Keratinocyte (primary cell): ENCODE results near the gene ETV3L. TPM values are rescaled to one million over a fixed set of nuclear protein-coding genes. Genes with fewer than 3 reads are reported as not detected.

Source experiments
- DNase-seq: peaks from one replicate; pipeline ENCODE4 v3.0.0-alpha.2; 2011; ENCODE audit warnings: low read depth, missing footprints, low spot score
- FAIRE-seq: peaks from 2 replicates; lab custom pipeline; 2011; peaks lifted over from hg19 to GRCh38; lab: Jason Lieb, UNC
- H2AFZ ChIP-seq: 2 replicates; pipeline ENCODE4 v1.6.0; 2012; ENCODE audit warnings: low read length, control low read depth, inconsistent platforms; ENCODE audit not compliant: control insufficient read depth
- H3K27ac ChIP-seq: 2 replicates; pipeline ENCODE4 v1.5.1; 2011; ENCODE audit warnings: low read length; ENCODE audit not compliant: control insufficient read depth, insufficient read depth
- H3K27me3 ChIP-seq: 3 replicates; pipeline ENCODE4 v1.6.0; 2011; ENCODE audit warnings: low read length; ENCODE audit not compliant: control insufficient read depth, insufficient read depth; ENCODE audit errors: extremely low read depth
- H3K36me3 ChIP-seq, 2 experiments: 2 replicates in 1 of 2; 3 replicates in 1 of 2; pipeline ENCODE4 v1.5.1; 2011; ENCODE audit warnings: low read length in 2 of 2, mild to moderate bottlenecking in 1 of 2; ENCODE audit not compliant: control insufficient read depth in 2 of 2, insufficient read depth in 2 of 2; ENCODE audit errors: extremely low read depth in 1 of 2
- H3K4me1 ChIP-seq: 3 replicates; pipeline ENCODE4 v1.5.1; 2011; ENCODE audit warnings: low read length; ENCODE audit not compliant: control insufficient read depth, insufficient read depth; ENCODE audit errors: extremely low read depth
- H3K4me2 ChIP-seq: 3 replicates; pipeline ENCODE4 v1.6.0; 2011; ENCODE audit warnings: low read depth, low read length; ENCODE audit not compliant: control insufficient read depth, insufficient read depth; ENCODE audit errors: extremely low read depth
- H3K4me3 ChIP-seq, 3 experiments: fragments of 200-600 bp in 1 of 3; sonication (generic) in 1 of 3; 2 replicates in 2 of 3; 3 replicates in 1 of 3; pipeline ENCODE4 v1.5.1; 2011 to 2016; ENCODE audit warnings: low read length in 3 of 3, mild to moderate bottlenecking in 3 of 3, control low read depth in 2 of 3, inconsistent platforms in 1 of 3, low read depth in 1 of 3, mixed read lengths in 1 of 3, mixed run types in 1 of 3, moderate library complexity in 1 of 3; ENCODE audit not compliant: control insufficient read depth in 2 of 3, insufficient read depth in 2 of 3; ENCODE audit errors: extremely low read depth in 1 of 3
- H3K79me2 ChIP-seq: 2 replicates; pipeline ENCODE4 v1.6.0; 2012; ENCODE audit warnings: low read length; ENCODE audit not compliant: control insufficient read depth, insufficient read depth
- H3K9ac ChIP-seq: 3 replicates; pipeline ENCODE4 v1.6.0; 2011; ENCODE audit warnings: low read length; ENCODE audit not compliant: control insufficient read depth, insufficient read depth; ENCODE audit errors: extremely low read depth
- H3K9me1 ChIP-seq: 3 replicates; pipeline ENCODE4 v1.6.0; 2011; ENCODE audit warnings: low read length; ENCODE audit not compliant: control insufficient read depth, insufficient read depth; ENCODE audit errors: extremely low read depth
- H3K9me3 ChIP-seq: 2 replicates; pipeline ENCODE4 v1.5.1; 2012; ENCODE audit warnings: low read depth, low read length; ENCODE audit not compliant: control insufficient read depth
- H4K20me1 ChIP-seq: 3 replicates; pipeline ENCODE4 v1.6.0; 2011; ENCODE audit warnings: low read length; ENCODE audit not compliant: control insufficient read depth, insufficient read depth; ENCODE audit errors: extremely low read depth
- CTCF ChIP-seq, 3 experiments: IDR thresholded peaks in 1 of 3; conservative IDR thresholded peaks in 1 of 3; optimal IDR thresholded peaks in 1 of 3; 2 replicates in 2 of 3; 3 replicates in 1 of 3; pipeline versions ENCODE3 to v1.5.1; 2011; ENCODE audit warnings: low read length in 3 of 3, mild to moderate bottlenecking in 3 of 3, moderate library complexity in 2 of 3, control low read depth in 1 of 3, inconsistent platforms in 1 of 3; ENCODE audit not compliant: insufficient read depth in 2 of 3; ENCODE audit errors: extremely low read depth in 1 of 3
- EZH2 ChIP-seq: IDR thresholded peaks from one replicate; pipeline ENCODE4 v1.6.1; 2012; ENCODE audit warnings: inconsistent platforms, mild to moderate bottlenecking, low read length, moderate library complexity
- dilution Hi-C: fragments of 300-500 bp; cut with MboI; formaldehyde crosslinking; loops from one replicate; pipeline ENCODE4 v1.7.0; 2020; ENCODE audit warnings: low sequenced_read_pairs; ENCODE audit not compliant: extremely low pct_ligation_motif_present
- polyA plus RNA-seq, 5 experiments: library from polyadenylated mRNA; depleted of rRNA in 3 of 5; stranded (reverse) in 3 of 5; stranded (forward) in 1 of 5; unstranded in 1 of 5; fragments of >200 nt; gene quantifications; 1 replicate in 1 of 5; 2 replicates in 3 of 5; 3 replicates in 1 of 5; pipeline versions ENCODE4 v1.2.1 to v1.2.3, GENCODE V29; 2011 to 2012; ENCODE audit warnings: missing spikeins in 2 of 5, low read depth in 1 of 5, low replicate concordance in 1 of 5

The ETV3L gene
- polyA plus RNA-seq, 1 donor (not counting 4 experiments of a cell fraction or from before 2014, with no cell fraction given), result not detected

GRCh38 chr1:157115429-157115838, 15.8 kb upstream of the ETV3L start:
- H3K4me2 ChIP-seq, result no peak overlapping the region
- H4K20me1 ChIP-seq, result no peaks in the 10 kb centered on the region
- DNase-seq (no peak), FAIRE-seq (no peak)
- no peaks in the 10 kb centered on the region for H3K79me2 ChIP-seq
- H3K9me1 ChIP-seq, result no peaks in the 10 kb centered on the region
- H3K27me3 ChIP-seq, result peaks cover 6% of the 10 kb centered on the region
- no peak overlapping the region for H3K4me3 ChIP-seq
- H2AFZ ChIP-seq, result no peak overlapping the region
- H3K9me3 ChIP-seq, result no peaks in the 10 kb centered on the region
- no peaks in the 10 kb centered on the region for H3K36me3 ChIP-seq
- dilution Hi-C loops, result no loop called here
- H3K9ac ChIP-seq, result no peak overlapping the region
- H3K27ac ChIP-seq, result no peak overlapping the region
- no peaks in the 10 kb centered on the region for H3K4me1 ChIP-seq
- no peak for TF ChIP-seq CTCF (optimal IDR thresholded peaks at IDR 0.05 in 1 of 3, IDR thresholded peaks at IDR 0.05 in 1 of 3, conservative IDR thresholded peaks at IDR 0.05 in 1 of 3; ENCODE audit: extremely low read depth in 1 of 3, insufficient read depth in 2 of 3, low read length in 3 of 3)
- no peak for TF ChIP-seq EZH2

GRCh38 chr1:157114183-157115121, 14.8 kb upstream of the ETV3L start:
- peaks cover 8% of the 10 kb centered on the region for H3K27me3 ChIP-seq
- DNase-seq (no peak), FAIRE-seq (no peak)
- TF ChIP-seq EZH2 (no peak), CTCF (optimal IDR thresholded peaks at IDR 0.05 in 1 of 3, IDR thresholded peaks at IDR 0.05 in 1 of 3, conservative IDR thresholded peaks at IDR 0.05 in 1 of 3; ENCODE audit: extremely low read depth in 1 of 3, insufficient read depth in 2 of 3, low read length in 3 of 3) (no peak)
- H2AFZ ChIP-seq, result no peak overlapping the region
- H3K79me2 ChIP-seq, result no peaks in the 10 kb centered on the region
- H3K9ac ChIP-seq, result no peak overlapping the region
- H3K9me3 ChIP-seq, result no peaks in the 10 kb centered on the region
- no peak overlapping the region for H3K4me3 ChIP-seq
- H3K9me1 ChIP-seq, result no peaks in the 10 kb centered on the region
- no peaks in the 10 kb centered on the region for H4K20me1 ChIP-seq
- no peaks in the 10 kb centered on the region for H3K4me1 ChIP-seq
- H3K36me3 ChIP-seq, result no peaks in the 10 kb centered on the region
- no peak overlapping the region for H3K27ac ChIP-seq
- dilution Hi-C loops, result no loop called here
- H3K4me2 ChIP-seq, result no peak overlapping the region
